Rectal smooth muscle tissue (tissue), 1 donor: ENCODE data around the gene LDB2.
A peak's percentile ranks its signal among the peaks of the same experiment; 100 is the strongest.

Experiments
- H3K27ac ChIP-seq: one replicate; pipeline ENCODE4 v1.7.0; 2013; ENCODE audit warnings: low read depth, low read length, inconsistent platforms
- H3K27me3 ChIP-seq: one replicate; pipeline ENCODE4 v1.7.0; 2013; ENCODE audit warnings: low read length; ENCODE audit not compliant: control insufficient read depth, insufficient read depth
- H3K36me3 ChIP-seq: one replicate; pipeline ENCODE4 v1.7.0; 2013; ENCODE audit warnings: low read length; ENCODE audit not compliant: control insufficient read depth, insufficient read depth
- H3K4me1 ChIP-seq: one replicate; pipeline ENCODE4 v1.7.0; 2013; ENCODE audit warnings: low read length; ENCODE audit not compliant: control insufficient read depth, insufficient read depth
- H3K4me3 ChIP-seq: one replicate; pipeline ENCODE4 v1.7.0; 2013; ENCODE audit warnings: low read length
- H3K9ac ChIP-seq: one replicate; pipeline ENCODE4 v1.7.0; 2013; ENCODE audit warnings: low read length

The LDB2 gene

DNA sequence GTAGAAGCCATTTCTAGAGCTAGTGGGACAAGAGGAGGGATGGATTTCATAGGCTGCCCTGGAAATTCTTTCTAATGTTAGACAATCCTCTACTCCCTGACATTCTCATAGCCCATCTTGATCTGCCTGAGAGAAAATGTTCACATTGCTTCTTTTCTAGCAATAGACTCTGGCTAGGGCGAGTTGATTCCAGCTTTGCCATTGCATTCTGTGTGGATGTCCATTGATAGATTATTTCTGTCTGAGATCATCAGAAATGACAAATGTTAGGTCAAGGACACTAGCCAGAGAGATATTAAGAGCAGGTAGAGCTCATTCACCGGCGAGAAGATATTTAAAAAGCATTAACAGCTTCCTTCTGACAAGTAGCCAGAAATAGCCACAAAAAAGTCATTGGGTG, 184.7 kb downstream of the LDB2 start:
- Histone ChIP-seq H3K27ac (no peak overlapping the region), H3K9ac (no peak overlapping the region), H3K36me3 (no peaks in the 10 kb centered on the region)

DNA sequence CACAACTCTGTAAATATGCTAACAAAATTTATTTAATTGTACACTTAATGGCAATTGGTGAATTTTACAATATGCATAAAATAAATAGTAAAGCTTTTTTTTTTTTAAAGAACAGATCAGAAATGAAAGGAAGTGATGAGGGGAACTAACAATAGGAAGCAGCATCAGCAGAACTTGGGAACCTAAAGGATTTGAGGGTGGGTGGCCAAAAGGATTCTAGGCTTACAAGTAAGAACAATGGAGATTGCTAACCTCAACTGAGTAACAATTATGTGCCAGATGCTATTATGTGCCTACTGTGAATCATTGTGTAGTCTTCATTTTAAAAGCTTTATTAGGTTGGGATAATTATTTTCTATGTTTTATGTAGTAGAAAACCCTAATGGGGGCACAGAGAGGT, 185.2 kb downstream of the LDB2 start:
- H3K4me1 ChIP-seq, result no peaks in the 10 kb centered on the region
- H3K27ac ChIP-seq, result no peak overlapping the region
- H3K9ac ChIP-seq, result no peak overlapping the region
- H3K36me3 ChIP-seq, result no peaks in the 10 kb centered on the region
- H3K4me3 ChIP-seq, result no peak overlapping the region
- no peaks in the 10 kb centered on the region for H3K27me3 ChIP-seq

More for the DNA sequence above, 184.7 kb downstream of the LDB2 start:
- H3K4me1 ChIP-seq, result no peaks in the 10 kb centered on the region
- H3K4me3 ChIP-seq, result no peak overlapping the region
- H3K27me3 ChIP-seq, result no peaks in the 10 kb centered on the region

DNA sequence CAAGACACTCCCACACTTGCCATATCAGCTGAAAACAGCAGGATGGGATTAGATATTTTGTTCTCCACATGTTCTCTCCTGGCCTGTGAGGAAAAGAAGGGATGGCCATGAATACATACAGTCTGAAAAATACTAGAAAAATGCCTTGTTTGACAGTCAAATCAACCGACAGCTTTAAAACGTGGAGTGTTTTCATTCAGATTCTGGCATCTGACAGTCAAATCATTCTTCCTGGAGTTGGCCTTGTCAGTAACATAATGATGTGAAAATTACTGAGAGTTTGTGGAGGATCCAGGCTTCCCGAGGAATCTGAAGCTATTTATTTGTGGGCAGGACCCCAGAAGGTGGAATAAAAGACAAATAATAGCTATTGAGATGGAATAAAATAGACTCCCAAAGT, 188.2 kb downstream of the LDB2 start:
- H3K9ac ChIP-seq, result no peak overlapping the region
- H3K27me3 ChIP-seq, result no peaks in the 10 kb centered on the region
- no peaks in the 10 kb centered on the region for H3K36me3 ChIP-seq

DNA sequence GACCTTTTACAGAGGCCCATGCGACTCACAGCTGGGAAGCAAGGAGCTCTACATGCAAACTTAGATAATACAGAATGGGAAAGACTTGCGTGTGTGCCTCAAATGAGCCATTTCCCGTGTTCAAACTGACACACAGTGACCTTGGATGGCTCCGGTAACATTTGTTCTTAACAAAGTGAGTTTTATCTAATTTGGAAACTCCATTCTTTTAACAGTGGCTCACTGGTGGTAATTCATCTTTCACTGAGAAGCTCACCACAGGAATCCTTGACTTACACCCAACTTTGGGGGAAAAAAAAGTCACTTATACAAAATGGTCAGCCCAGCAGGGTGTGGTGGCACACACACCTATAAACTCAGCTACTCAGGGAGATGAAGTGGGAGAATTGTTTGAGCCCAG, 190.6 kb downstream of the LDB2 start:
- no peak overlapping the region for H3K4me3 ChIP-seq
- no peaks in the 10 kb centered on the region for H3K36me3 ChIP-seq
- H3K27me3 ChIP-seq, result no peaks in the 10 kb centered on the region
- no peaks in the 10 kb centered on the region for H3K4me1 ChIP-seq
- H3K9ac ChIP-seq, result no peak overlapping the region
- H3K27ac ChIP-seq, result no peak overlapping the region

More for the DNA sequence above, 188.2 kb downstream of the LDB2 start:
- H3K4me3 ChIP-seq, result no peak overlapping the region
- no peaks in the 10 kb centered on the region for H3K4me1 ChIP-seq
- no peak overlapping the region for H3K27ac ChIP-seq

DNA sequence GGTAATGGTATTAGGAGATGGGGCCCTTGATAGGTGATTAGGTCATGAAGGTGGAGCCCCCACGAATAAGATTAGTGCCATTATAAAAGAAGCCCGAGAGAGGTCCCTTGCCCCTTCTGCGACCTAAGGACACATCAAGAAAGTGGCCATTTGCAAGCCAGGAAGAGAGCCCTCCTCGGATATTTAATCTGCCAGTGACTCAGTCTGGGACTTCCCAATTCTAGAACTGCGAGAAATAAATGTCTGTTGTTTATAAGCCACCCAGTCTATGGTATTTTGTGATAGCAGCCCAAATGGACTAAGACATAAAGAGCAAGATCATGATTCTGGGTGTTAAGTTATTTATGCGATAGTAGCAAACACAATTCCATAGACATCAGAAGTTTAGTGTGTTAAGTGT, 192.2 kb downstream of the LDB2 start:
- Histone ChIP-seq H3K27me3 (no peaks in the 10 kb centered on the region), H3K4me3 (no peak overlapping the region), H3K4me1 (no peaks in the 10 kb centered on the region), H3K36me3 (no peaks in the 10 kb centered on the region), H3K27ac (no peak overlapping the region), H3K9ac (no peak overlapping the region)

DNA sequence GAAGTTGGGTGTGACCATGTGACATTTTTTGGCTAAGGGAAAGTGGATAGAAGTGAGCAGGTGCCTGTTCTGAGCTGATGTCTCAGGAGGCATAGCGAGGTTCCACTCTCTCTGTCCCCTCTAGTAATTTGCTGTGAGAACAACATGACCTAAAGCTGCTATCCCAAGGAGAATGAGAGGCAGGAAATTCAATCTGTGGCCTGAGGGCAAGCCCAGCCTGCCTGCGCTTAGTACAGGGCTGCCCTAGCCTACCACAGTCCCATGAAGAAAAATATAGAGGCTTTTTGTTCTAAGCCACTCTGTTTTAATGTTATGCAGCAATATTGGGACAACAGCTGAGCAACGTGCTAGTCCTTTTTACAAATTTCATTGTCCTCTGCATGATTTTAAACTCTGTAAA, 193.1 kb downstream of the LDB2 start:
- Histone ChIP-seq H3K4me3 (no peak overlapping the region), H3K27me3 (no peaks in the 10 kb centered on the region), H3K4me1 (no peaks in the 10 kb centered on the region), H3K9ac (no peak overlapping the region), H3K27ac (no peak overlapping the region), H3K36me3 (no peaks in the 10 kb centered on the region)

DNA sequence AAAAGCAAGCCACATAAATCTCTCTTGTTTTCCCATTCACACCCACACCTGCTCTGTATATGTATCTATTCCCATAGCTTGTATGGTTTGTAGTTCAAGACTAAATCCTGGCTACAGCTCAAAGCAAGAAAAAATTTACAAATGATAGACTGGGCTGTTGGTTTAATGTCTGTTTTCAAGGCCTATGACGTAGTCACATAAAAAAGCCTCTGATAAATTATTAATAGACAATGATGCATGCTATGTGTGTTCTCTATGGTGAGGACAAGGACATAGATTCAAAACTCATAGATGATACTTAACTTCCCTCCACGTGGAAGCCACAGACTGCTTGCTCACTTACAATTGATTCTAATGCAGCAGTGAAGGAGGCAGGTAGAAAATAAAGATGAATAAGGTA, 194.0 kb downstream of the LDB2 start:
- Histone ChIP-seq H3K27ac (no peak overlapping the region), H3K4me1 (no peaks in the 10 kb centered on the region), H3K9ac (no peak overlapping the region), H3K4me3 (no peak overlapping the region), H3K36me3 (no peaks in the 10 kb centered on the region), H3K27me3 (no peaks in the 10 kb centered on the region)

DNA sequence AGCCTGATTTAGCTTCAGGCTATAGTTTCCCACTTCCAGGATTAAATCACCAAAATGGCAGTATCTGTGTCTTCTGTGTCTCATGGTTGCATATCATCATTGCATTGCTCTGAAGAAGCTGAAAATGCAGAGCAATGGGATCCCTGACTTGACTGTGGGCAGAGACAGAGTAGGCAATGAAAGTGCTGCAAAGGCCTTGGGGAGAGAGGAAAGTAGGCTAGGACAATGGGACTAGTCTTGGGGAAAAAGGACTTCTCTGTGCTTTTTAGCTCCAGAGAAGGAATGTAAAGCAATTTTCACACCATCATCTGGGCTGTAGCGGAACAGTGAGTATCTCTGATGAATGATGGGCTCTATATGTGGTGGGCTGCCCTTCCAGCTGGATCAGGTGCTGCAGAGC, 202.5 kb downstream of the LDB2 start:
- H3K9ac ChIP-seq, result no peak overlapping the region
- no peak overlapping the region for H3K4me3 ChIP-seq
- H3K27ac ChIP-seq, result no peak overlapping the region
- no peaks in the 10 kb centered on the region for H3K36me3 ChIP-seq
- no peaks in the 10 kb centered on the region for H3K27me3 ChIP-seq
- peaks cover 4% of the 10 kb centered on the region for H3K4me1 ChIP-seq

DNA sequence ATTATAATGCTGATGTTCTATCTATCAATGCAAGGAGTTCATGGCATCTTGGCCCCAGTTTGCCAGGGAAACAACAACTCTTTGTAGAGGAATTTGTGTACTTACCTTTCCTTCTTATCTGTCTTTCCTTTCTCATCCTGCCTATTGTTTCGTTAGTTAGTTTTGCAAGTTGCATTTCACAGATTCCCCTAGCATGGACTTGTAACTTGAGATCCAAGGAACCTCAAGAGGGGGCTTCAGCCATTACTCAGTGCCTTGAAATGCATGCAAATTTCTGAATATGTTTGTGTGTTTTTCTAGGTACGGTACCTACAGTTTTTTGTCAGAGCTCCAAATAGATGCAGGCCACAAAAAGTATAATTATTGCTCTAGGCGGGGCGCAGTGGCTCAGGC, 203.6 kb downstream of the LDB2 start:
- Histone ChIP-seq H3K27ac (no peak overlapping the region), H3K4me1 (peaks cover 4% of the 10 kb centered on the region), H3K36me3 (no peaks in the 10 kb centered on the region), H3K4me3 (no peak overlapping the region), H3K9ac (no peak overlapping the region), H3K27me3 (no peaks in the 10 kb centered on the region)

DNA sequence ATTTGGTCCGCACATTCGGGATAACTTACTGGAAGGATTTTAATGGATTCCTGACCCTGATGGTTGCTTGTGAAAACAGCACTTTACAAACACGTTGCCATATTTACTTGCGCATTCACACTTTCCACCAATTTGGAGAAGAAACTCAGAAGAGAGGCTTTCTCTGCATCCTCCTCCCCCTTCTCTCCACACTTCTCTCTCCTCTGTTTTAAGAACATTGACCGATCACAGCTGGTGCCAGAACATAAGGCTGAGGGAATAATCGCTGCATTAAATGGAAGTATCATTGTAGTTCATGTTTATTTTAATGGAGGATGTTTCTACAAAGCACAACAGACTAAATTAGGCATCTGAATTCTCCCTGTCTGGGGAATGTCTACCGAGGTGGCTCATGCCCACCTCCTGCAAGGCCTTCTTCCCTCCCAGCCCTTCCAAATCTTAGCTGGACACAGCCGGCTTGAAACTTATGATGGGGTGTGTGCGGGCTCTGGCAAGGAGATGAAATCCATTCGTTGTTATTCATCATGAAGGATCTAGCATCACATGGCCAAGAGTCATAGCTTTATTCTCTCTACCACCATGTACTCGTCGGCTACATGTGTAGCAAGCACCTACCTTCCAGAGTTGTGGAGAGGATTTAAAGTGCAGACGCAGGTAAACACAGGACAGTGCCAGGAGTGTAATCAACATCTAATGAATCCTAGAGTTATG, 204.1 kb downstream of the LDB2 start:
- Histone ChIP-seq H3K27me3 (no peaks in the 10 kb centered on the region), H3K27ac (no peak overlapping the region), H3K4me3 (no peak overlapping the region), H3K4me1 (peaks cover 4% of the 10 kb centered on the region), H3K9ac (no peak overlapping the region), H3K36me3 (no peaks in the 10 kb centered on the region)

DNA sequence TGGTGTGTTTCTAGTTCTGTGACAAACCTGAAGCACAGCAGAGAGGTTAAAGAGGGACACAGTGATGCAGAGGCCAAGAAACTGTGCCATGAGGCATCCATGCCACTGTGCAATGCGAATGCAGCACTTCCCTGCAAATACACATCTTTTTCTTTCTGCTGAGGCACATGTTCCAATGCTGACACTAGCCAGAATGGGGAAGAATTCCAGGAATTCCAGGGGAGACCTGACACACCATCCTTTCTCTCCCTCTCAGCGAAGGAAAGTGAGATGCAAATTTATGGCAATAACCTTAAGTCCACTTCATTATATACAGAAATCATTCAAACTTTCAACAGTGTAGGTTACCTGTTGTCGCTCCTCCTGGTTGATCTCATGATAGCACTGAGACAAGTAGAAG, 204.8 kb downstream of the LDB2 start:
- Histone ChIP-seq H3K36me3 (no peaks in the 10 kb centered on the region), H3K27me3 (no peaks in the 10 kb centered on the region), H3K9ac (no peak overlapping the region), H3K4me1 (peaks cover 4% of the 10 kb centered on the region), H3K27ac (no peak overlapping the region), H3K4me3 (no peak overlapping the region)

DNA sequence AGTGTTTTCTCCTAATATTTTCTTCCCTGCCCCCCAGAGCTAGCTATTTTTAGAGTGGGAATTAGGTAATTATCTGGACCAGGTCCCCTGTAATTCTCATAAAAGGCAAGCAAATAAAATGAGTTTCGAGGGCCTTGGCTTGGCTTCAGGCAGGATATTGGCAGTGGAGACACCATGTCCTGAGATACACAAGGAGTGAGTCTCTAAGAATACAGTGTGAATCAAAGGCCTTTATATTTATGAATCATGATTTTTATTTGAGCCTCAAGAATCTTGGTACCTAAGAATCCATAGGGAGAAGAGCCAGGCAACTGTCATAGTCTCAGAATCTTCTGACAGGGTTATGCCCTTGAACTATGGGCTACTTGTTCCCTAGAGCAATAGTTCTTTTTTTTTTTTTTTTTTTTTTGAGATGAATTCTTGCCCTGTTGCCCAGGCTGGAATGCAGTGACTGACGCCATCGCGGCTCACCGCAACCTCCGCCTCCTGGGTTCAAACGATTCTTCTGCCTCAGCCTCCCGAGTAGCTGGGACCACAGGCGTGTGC, 205.4 kb downstream of the LDB2 start:
- Histone ChIP-seq H3K4me3 (no peak overlapping the region), H3K27ac (peak overlapping the region; percentile 4), H3K9ac (no peak overlapping the region), H3K27me3 (no peaks in the 10 kb centered on the region), H3K4me1 (peaks cover 4% of the 10 kb centered on the region), H3K36me3 (no peaks in the 10 kb centered on the region)

DNA sequence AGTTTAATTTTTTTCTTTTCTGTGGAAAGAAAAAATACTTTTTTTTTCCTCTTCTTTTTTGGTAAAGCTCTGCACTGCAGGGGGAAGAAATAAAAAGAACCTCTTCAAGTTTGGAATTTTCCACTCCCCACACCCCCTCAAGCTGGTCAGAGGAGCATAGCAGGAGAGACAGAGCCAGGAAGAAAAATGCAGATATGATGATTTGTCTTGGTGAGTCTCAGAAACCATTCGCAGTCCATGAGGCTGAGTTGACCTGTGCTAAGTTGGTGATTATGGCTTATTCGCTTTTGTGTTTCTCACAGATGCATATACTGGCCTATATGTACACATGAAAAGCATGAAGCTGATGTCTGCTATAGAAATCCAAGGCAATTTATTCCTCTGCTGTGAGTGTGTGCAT, 205.9 kb downstream of the LDB2 start:
- Histone ChIP-seq H3K27ac (peak overlapping the region; percentile 4), H3K27me3 (no peaks in the 10 kb centered on the region), H3K4me1 (peaks cover 4% of the 10 kb centered on the region), H3K9ac (no peak overlapping the region), H3K36me3 (no peaks in the 10 kb centered on the region), H3K4me3 (no peak overlapping the region)
